Measurements from ENCODE around the gene BMP8A.
"Not testable (repeated sequence)": the region's sequence is repeated elsewhere in the genome, so short reads cannot be mapped to it uniquely, and the experiment has no call there.

DNA sequence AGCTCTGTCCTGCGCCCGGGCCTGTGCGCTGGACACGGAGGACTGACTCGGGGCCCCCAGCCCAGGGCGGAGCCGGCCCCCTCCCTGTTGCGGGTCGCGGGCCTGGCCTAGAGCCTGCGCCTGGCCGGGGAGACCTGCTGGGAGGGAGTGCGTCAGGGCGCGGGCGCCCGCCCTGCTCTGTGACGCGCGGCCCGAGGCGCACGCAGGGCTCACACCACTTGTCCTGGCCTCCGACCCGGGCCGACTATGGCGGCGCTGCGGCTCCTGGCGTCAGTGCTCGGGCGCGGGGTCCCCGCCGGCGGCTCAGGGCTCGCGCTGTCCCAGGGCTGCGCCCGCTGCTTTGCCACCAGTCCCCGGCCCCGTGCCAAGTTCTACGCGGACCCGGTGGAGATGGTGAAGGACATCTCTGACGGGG is 23.3 kb downstream of the BMP8A start:
- TF ChIP-seq EZH2phosphoT487 (IDR thresholded peaks at IDR 0.05) = peak; percentile 60
- TF ChIP-seq CTCF (IDR thresholded peaks at IDR 0.05) = not testable (repeated sequence)
